HL-60/S4 treated with retinoic acid at 250 ng/mL for 4 days and 3 days (cell line): ENCODE results near the gene TULP4.
"Not testable (repeated sequence)": the region's sequence is repeated elsewhere in the genome, so short reads cannot be mapped to it uniquely, and the experiment has no call there.

ENCODE experiments used
- in situ Hi-C: fragments of 300-500 bp; cut with MboI; formaldehyde crosslinking; loops from 2 replicates; pipeline ENCODE4 v1.7.0; 2022; ENCODE audit warnings: low sequenced_read_pairs

The TULP4 gene

GRCh38 chr6:158460602-158461169, 148.4 kb downstream of the TULP4 start:
- in situ Hi-C loops = no loop called here

GRCh38 chr6:158461954-158462353, 149.7 kb downstream of the TULP4 start:
- in situ Hi-C loops = no loop called here

- in situ Hi-C loops = no loop called here
These were observed 152.2 kb downstream of the TULP4 start for GRCh38 chr6:158464483-158464882.

GRCh38 chr6:158465257-158465656, 153.0 kb downstream of the TULP4 start:
- in situ Hi-C loops = no loop called here

GRCh38 chr6:158465747-158466146, 153.5 kb downstream of the TULP4 start:
- in situ Hi-C loops = no loop called here

- in situ Hi-C loops = no loop called here
These were observed 155.7 kb downstream of the TULP4 start for GRCh38 chr6:158467923-158468322.

GRCh38 chr6:158468666-158469065, 156.4 kb downstream of the TULP4 start:
- in situ Hi-C loops = no loop called here

- in situ Hi-C loops = not testable (repeated sequence)
These were observed 157.8 kb downstream of the TULP4 start for GRCh38 chr6:158470023-158470422.

GRCh38 chr6:158471339-158471738, 159.1 kb downstream of the TULP4 start:
- in situ Hi-C loops = no loop called here

GRCh38 chr6:158472447-158472846, 160.2 kb downstream of the TULP4 start:
- in situ Hi-C loops = no loop called here

GRCh38 chr6:158474961-158475343, 162.7 kb downstream of the TULP4 start:
- in situ Hi-C loops = no loop called here

- in situ Hi-C loops = no loop called here
These were observed 163.4 kb downstream of the TULP4 start for GRCh38 chr6:158475344-158476302.

GRCh38 chr6:158476389-158476788, 164.1 kb downstream of the TULP4 start:
- in situ Hi-C loops = no loop called here

GRCh38 chr6:158477722-158478121, 165.5 kb downstream of the TULP4 start:
- in situ Hi-C loops = not testable (repeated sequence)

GRCh38 chr6:158480989-158481388, 168.7 kb downstream of the TULP4 start:
- in situ Hi-C loops = no loop called here

GRCh38 chr6:158481690-158482473, 169.6 kb downstream of the TULP4 start:
- in situ Hi-C loops = no loop called here

- in situ Hi-C loops = no loop called here
These were observed 173.2 kb downstream of the TULP4 start for GRCh38 chr6:158485431-158485830.

- in situ Hi-C loops = no loop called here
These were observed 175.2 kb downstream of the TULP4 start for GRCh38 chr6:158487495-158487894.

GRCh38 chr6:158488065-158488464, 175.8 kb downstream of the TULP4 start:
- in situ Hi-C loops = no loop called here

- in situ Hi-C loops = no loop called here
These were observed 177.2 kb downstream of the TULP4 start for GRCh38 chr6:158489441-158489840.

GRCh38 chr6:158492881-158493280, 180.6 kb downstream of the TULP4 start:
- in situ Hi-C loops = no loop called here
